Testis (tissue), 2 donors: Measurements from ENCODE around the gene TCF12.

Experiments used
- CTCF ChIP-seq, 3 experiments: fragments of 450-650 bp in 2 of 3; fragments of 200-600 bp in 1 of 3; sonication (generic) in 1 of 3; IDR thresholded peaks; one replicate each; pipeline ENCODE4 v1.5.1; 2016 to 2019; ENCODE audit warnings: antibody characterized with exemption in 3 of 3, mild to moderate bottlenecking in 2 of 3, moderate library complexity in 1 of 3
- POLR2A ChIP-seq: fragments of 450-650 bp; IDR thresholded peaks from one replicate; pipeline ENCODE4 v1.6.1; 2017; ENCODE audit warnings: antibody characterized with exemption, mild to moderate bottlenecking, moderate library complexity

- TF ChIP-seq CTCF (IDR thresholded peaks at IDR 0.05) (no peak), POLR2A (no peak)
Observed at GRCh38 chr15:57288926-57289580, 370.6 kb downstream of the TCF12 start.
